Measurements from ENCODE around the gene PPP2R5A.

GRCh38 chr1:212323066-212323465 is 37.9 kb downstream of the PPP2R5A start:
- TF ChIP-seq CTCF (conservative IDR thresholded peaks at IDR 0.05; ENCODE audit: low read length) (no peak), EZH2phosphoT487 (IDR thresholded peaks at IDR 0.05; ENCODE audit: borderline replicate concordance) (no peak)
